Stimulated activated CD8-positive, alpha-beta memory T cell treated with anti-CD3 and anti-CD28 coated beads, Interleukin-2, amount 100 ng/mL, for 1 hour (primary cell): Measurements from ENCODE around the gene IGFL2.
"Not testable (repeated sequence)": the region's sequence is repeated elsewhere in the genome, so short reads cannot be mapped to it uniquely, and the experiment has no call there.

Experiments used
- DNase-seq, 2 donors: peaks; one replicate each; pipeline ENCODE4 v3.0.0-alpha.2; 2020; ENCODE audit warnings: low read depth in 2 of 2

Gene IGFL2

DNA sequence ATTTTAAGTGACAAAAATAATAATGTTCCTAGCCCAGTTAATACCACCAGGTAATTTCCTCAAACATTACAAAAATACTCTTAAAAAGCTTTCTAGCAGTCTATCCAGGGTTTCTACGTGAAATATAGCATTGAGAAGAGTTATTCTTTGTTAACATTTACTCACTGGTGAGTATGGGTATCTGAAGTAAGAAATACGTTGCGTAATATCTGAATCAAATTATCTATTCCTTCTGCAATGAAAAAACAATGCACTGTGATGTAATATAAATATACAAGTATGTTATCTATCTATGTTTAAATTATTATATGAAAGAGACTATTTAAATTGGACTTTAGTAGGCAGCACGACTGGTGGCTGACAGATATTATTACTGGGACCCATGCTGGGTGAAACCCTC, 5.7 kb upstream of the IGFL2 start:
- no peak for DNase-seq

DNA sequence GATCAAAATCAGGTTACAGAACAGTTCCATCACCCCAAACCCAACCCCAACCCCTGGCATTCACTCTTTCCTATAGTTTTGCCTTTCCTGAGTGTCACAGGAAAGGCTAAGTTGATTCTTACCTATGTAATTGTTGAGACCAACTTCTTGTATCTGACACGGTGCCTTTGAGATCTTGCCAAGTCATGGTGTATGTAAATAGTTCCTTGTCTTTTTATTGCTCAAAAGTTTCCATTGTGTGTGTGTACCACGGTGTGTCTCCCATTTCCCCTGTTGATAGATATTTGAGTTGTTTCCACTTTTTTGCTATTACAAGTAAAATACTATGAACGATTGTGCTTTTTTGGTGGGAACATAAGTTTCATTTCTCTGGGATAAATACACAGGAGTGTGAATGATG, 3.3 kb upstream of the IGFL2 start:
- no peak for DNase-seq

DNA sequence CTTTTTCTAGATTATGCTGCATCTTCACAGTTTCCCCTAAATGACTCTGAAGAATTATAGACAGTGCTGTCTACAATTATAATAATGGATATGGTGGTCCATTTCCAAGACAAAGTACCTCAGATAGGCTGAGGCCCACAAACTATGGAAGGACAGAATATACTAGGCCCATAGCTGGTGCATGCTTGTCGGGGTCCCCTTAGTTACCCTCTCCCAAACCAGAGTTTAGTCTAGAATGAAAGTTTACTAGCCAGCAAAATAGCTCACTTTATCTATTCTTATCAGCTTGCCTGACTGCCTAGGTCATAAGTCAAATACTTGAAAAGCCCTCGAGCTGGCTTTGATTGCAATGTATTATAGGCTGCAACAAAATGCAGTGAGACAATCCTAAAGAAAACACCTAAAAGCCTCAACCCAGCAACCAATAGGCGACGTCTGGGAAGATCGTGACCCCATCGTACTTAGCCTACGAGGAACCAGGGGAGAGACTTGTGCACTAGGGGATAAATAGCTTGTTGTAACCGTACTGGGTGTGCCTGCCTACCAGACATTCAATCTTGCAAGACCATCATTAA, 785 bp upstream of the IGFL2 start:
- DNase-seq: no peak

DNA sequence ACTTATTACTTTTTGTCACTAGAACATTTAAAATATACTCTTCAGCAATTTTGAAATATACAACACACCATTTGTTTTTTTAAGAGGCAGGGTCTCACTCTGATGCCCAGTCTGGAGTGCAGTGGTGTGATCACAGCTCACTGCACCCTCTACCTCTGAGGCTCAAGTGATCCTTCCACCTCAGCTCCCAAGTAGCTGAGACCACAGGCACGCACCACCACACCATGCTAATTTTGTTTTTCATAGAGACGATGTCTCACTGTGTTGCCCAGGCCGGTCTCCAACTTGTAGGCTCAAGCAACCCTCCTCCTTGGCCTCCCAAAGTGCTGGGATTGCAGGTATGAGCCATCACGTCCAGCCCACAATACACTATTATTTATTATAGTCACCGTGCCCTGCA, 2.6 kb downstream of the IGFL2 start:
- no peak for DNase-seq

DNA sequence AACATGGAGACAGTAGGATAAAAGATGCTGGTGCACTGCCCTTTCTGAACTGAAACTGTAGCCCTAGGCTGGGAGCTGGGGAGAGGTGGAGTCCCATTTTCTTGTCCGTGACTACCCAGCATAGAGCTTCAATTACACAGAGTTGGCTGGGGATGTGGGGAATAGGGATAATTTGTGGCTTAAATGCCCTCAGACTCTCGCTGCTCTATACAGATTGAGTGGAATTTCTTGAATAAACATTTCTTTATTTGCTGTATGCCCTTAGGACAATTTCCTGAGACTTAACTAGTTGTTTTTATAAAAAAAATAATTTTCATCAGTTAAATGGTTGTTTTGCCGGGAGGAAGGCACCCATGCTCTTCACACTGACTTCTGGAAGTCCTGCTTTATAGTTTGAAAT, 7.2 kb downstream of the IGFL2 start:
- DNase-seq: no peak

DNA sequence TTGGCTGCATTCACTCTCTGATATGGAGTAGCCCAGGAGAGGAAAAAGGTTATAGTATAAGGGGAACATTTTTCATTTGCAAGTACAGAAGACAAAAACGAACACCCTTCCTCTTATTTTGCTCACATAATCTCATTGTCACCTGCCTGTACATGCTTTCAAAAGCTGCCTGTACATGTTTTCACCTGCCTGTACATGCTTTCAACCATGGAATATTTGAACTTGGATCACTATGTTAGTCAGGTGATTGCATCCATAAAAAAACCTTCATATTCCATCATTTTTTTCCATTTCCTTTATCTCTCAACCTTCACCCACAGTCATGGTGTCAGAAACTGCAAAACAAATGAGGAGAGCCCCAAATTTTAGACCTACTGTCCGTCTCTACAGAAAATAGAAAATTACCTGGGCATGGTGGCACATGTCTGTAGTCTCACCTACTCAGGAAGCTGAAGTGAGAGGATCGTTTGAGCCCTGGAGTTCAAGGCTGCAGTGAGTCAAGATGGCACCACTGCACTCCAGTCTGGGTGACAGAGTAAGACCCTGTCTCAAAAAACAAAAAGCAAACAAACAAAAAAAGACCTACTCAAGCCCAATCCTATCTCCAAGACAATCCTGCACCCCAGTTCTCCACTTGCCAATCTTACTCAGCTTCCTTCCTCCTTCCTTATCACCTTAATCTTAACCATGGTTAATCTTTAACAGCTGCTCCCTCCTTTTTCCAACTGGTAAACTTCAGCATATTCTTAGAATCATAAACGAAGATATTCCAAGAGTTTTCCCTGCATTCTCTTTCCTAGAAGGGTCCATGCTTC, 11.6 kb downstream of the IGFL2 start:
- no peak for DNase-seq

DNA sequence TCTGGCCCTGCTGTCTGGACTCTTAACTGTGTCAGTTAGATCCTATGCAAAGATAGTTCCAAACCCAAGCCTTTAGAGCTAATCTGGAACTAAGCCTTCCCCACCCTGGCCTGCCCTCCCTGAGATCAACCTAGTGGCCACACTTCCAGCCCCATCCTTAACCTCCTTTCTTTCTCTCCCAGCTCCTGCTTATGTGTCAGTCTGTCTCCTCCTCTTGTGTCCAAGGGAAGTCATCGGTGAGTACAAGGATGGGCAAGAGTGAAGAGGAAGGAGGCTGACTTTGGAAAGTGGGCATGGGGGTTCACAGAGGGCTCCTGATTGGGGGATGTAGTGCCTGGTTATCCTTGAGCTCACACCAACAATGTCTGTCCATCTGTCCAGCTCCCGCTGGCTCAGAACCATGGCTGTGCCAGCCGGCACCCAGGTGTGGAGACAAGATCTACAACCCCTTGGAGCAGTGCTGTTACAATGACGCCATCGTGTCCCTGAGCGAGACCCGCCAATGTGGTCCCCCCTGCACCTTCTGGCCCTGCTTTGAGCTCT, 12.3 kb downstream of the IGFL2 start:
- DNase-seq: no peak

DNA sequence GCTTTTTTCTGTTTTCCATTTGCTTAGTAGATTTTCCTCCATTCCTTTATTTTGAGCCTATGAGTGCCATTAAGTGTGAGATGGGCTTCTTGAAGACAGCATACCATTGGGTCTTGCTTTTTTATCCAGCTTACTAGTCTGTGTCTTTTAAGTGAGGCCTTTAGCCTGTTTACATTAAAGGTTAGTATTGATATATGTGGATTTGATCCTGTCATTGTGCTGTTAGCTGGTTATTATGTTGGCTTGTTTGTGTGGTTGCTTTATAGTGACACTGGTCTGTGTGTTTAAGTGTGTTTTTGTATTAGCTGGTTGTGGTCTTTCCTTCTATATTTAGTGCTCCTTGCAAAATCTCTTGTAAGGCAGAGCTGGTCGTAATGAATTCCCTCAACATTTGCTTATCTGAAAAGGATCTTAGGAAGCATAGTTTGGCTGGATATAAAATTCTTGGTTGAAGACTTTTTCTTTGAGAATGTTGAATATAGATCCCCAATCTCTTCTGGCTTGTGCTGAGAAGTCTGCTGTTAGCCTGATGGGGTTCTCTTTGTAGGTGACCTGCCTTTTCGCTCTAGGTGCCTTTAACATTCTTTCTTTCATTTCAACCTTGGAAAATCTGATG, 13.7 kb downstream of the IGFL2 start:
- not testable (repeated sequence) for DNase-seq

DNA sequence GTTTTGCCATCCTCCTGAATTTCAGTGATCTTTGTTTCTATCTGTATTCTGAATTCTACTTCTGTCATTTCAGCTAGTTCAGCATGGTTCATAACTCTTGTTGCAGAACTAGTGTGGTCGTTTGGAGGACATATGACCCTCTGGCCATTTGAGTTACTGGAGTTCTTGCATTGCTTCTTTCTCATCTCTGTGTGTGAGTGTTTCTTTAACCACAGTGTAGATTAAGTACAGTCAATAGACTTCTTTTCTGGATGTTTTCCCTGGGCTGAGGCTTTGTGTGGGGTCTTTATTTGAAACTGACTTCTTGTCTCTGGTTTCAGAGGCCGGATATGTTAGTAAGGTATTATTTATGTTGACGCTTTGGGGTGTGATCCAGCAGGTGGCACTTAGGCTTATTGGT, 14.7 kb downstream of the IGFL2 start:
- no peak for DNase-seq

DNA sequence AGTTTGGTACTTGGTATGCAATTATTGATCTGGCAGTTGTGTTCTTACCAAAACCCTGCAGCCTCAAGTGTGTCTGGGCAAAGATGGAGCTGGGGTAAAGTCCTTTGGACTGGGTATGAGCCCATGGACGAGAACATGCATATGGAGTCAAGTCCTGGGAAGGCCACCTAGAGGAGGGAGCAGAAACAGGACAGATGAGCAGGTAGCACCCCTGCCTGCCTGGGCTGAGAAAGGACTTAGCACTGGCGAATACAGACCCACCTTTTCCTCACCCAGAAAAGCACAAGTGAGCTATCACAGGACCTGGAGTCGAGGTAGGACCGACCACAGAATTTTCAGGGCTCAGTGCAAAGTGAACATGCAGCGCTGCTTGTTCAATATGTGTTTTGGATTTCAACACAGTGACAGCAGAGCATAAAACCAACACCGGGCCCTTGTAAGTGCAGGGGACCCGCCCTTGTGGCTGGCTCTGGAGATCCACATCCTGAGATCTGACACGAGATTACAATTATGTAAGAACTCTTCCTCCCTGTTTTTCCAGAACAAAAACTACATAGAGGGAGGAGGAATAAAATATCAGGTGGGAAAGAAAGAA, 25.9 kb downstream of the IGFL2 start:
- DNase-seq: no peak

DNA sequence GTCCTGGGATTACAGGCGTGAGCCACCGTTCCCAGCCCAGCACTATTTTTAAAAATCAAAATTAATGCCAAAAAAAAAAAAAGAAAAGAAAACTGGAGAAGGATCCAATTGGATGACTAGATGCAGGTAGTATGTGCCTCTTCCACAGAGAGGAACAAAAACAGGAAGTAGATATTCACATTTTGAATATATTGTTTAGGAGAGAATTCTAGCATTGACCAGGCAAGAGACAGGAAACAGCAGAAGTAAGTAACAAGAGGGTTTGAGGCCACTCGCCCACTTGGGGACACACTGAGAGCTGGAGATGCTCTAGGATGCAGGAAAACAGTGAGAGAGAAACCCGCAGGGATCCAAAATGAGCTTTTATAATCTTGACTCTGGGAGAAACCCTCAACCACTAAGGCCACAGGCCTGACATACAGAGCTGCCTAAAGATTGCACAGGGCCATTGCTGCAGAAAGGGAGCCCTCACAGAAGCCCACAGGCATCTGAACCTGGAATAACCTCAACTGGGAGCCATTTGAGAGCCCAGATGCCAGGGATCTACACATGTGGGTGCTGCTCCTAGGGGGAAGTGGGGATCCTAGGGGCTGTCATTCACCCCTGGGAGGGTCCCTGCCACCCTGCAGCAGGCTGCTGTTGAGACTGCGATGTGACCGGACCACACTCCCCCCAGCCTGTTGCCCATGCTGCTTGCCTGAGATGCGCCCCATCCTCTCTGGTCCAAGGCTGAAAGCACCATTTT, 28.2 kb downstream of the IGFL2 start:
- DNase-seq: no peak

DNA sequence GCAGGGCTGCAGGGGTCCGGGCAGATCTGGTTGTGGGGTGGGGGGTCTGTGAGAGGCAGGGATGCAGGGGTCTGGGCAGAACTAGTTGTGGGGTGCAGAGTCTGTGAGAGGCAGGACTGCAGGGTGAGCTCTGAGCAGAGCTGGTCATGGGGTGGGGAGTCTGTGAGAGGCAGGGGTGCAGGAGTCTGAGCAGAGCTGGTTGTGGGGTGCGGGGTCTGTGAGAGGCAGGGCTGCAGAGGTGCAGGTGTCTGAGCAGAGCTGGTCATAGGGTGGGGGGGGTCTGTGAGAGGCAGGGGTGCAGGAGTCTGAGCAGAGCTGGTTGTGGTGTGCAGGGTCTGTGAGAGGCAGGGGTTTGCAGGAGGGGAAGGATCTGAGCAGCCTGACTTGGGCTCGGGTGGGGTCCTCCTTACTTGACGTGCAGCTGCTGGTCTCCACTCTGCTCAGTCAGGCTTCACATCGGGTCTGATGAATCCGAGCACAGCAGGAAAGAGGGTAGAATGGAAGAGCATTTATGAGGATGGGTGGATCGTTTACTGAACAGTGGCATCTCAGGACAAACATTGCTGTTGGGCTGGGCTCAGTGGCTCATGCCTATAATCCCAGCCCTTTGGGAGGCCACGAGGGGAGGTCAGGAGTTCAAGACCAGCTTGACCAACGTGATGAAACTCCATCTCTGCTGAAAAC, 31.2 kb downstream of the IGFL2 start:
- no peak for DNase-seq

DNA sequence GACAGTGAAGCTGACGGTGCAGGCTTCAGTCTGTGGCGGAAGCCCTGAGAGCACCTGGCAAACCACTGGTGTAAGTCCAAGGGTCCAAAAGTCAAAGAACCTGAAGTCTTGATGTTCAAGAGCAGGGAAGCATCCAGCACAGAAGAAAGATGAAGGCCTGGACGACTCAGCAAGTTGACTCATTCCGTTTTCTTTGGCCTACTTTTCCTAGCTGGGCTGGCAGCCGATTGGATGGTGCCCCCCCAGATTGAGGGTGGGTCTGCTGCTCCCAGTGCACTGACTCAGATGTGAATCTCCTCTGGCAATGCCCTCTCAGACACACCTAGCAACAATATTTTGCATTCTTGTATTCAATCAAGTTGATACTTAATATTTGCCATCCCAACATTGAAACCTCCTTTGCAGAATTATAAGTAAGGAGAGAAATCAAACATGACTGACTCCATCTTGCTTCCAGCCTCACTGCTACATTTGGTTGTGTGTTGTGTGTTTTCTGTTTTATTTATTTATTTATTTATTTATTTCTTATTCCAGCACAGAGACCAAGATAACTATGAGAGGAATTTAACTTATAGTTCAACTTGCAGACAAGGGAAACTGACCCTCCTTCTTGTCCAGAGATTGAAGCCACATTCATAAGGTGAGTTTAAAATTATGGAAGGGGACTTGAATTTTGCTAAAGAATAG, 32.8 kb downstream of the IGFL2 start:
- DNase-seq: no peak

DNA sequence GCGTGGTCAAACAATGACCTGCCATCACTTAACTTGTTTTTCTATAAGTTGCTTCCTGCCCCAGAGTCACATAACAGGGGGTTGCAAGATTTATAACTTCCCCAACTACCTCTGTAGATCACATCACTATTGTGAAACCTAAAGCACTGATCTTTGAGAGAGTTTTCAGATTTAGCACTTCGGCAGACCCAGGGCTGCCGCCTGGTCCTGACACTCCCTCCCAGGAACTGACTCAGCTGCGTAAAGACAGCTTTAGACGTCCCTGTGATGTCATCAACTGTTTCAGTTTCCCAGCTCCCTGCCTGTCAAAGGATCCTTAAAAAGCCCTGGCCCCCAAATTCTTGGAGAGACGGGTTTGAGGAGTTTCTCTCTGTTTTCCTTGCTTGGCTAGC, 33.3 kb downstream of the IGFL2 start:
- no peak for DNase-seq

DNA sequence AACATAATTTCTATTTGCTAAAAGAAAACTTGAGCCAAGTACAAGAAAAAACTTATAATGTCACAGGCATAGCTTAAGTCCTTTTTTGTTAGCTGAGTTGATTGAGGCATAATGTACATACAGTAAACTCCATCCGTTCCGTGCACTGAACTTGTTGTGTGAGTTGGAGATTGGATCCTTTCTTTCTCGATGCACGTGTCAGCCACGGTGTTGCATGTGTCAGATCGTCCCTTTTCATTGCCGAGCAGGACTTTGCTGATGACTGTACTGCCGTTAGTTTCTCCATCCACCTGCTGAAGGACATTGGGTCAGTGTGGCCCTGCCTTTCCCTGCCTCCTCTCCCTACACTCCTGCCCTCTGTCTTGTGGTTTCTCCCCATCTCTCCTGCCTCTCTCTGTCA, 34.4 kb downstream of the IGFL2 start:
- DNase-seq: no peak

DNA sequence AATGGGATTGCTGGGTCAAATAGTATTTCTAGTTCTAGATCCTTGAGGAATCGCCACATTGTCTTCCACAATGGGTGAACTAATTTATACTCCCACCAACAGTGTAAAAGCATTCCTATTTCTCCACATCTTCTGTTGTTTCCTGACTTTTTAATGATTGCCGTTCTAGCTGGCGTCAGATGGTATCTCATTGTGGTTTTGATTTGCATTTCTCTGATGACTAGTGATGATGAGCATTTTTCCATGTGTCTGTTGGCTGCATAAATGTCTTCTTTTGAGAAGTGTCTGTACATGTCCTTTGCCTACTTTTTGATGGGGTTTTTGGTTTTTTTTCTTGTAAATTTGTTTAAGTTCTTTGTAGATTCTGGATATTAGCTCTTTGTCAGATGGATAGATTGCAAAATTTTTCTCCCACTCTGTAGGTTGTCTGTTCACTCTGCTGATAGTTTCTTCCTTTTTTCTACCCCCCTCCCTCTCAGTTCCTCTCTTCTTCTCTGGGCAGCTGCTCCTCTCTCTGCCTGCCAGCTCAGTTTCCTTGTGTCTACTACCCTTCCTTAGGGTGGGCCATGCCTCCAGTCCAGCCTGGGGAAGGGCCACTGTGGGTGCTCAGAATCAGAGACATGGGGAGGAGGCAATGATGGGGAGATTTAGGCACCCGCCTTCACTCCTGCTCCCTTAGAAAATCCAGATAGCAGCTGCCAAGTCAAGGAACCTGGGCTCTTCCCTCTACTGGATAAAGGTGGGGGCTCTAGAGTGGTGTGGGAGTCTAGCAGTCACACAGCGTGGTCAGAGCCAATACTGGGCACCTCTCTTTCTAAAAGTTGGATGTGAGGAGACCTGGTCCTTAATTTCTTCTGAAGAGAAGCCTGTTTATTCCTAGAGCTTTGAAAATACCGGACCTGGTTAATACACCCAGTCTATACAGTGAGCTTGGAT, 37.0 kb downstream of the IGFL2 start:
- DNase-seq: not testable (repeated sequence)

DNA sequence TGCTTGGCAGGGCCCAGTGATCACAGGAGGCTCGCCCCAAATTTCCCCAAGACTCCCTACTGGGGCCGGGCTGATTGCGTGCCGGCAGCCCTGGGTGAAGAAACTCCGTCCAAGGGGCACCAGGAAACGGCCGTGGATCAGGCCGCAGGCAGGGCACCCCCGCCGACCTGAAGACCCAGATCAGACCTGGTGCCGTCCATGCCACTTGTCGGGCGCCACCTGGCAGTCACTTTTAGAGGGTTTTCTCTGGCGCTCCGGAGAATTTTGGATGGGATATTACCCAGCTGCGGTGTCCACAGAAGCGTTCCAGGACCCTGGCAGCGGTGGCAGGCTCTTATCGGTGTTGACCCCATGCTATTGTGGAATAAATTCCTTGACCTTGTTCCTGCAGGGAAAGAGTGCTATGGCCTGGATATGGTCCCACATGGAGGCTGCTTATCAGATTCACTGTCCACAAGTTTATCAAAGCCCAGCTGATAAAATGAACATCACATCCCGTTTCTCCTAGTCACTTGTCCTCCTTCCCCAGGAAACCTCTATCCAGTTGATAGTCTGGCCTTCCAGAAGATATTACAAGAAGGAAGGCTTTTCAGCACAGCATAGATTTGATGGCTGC, 38.2 kb downstream of the IGFL2 start:
- DNase-seq: no peak

DNA sequence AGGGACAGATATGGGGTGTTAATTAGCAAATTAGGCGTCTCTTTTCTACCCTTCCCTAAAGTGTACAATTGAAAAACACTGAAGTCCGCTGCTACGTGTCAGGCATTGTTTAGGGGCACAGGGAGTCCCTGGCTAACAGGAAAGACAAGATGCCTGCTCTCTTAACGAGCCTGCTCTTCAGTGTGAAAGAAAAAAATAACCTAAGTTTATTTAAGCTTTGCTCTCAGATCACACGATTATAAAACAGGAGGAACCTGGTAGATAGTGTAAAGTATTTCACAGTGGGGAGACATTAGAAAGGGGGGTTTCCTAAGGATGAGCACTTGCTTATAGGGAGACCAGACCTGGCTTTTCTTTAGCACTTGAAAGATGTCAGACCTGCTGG, 38.7 kb downstream of the IGFL2 start:
- no peak for DNase-seq
